GM18867 (cell line): Measurements from ENCODE around the gene FNIP1.
"Not testable (repeated sequence)": the region's sequence is repeated elsewhere in the genome, so short reads cannot be mapped to it uniquely, and the experiment has no call there.

Experiments used
- ATAC-seq: cut with Tn5 transposase; IDR thresholded peaks from one replicate; pipeline ENCODE4 v1.9.1; 2021; ENCODE audit warnings: mild to moderate bottlenecking, moderate library complexity; ENCODE audit not compliant: unreplicated experiment

The FNIP1 gene

GRCh38 chr5:131787736-131788135 lies 9.1 kb downstream of the FNIP1 start:
- ATAC-seq, result no peak

GRCh38 chr5:131786900-131787692 lies 9.7 kb downstream of the FNIP1 start:
- ATAC-seq, result no peak

- no peak for ATAC-seq
Measured at GRCh38 chr5:131786036-131786435, 10.8 kb downstream of the FNIP1 start.

- no peak for ATAC-seq
Measured at GRCh38 chr5:131783874-131784273, 12.9 kb downstream of the FNIP1 start.

GRCh38 chr5:131783357-131783756 lies 13.5 kb downstream of the FNIP1 start:
- no peak for ATAC-seq

GRCh38 chr5:131782717-131783116 lies 14.1 kb downstream of the FNIP1 start:
- no peak for ATAC-seq

- ATAC-seq, result not testable (repeated sequence)
Measured at GRCh38 chr5:131778141-131778540, 18.7 kb downstream of the FNIP1 start.

- no peak for ATAC-seq
Measured at GRCh38 chr5:131776450-131776849, 20.4 kb downstream of the FNIP1 start.

GRCh38 chr5:131774652-131775367 lies 22.0 kb downstream of the FNIP1 start:
- ATAC-seq, result no peak

- ATAC-seq, result no peak
Measured at GRCh38 chr5:131773805-131774204, 23.0 kb downstream of the FNIP1 start.

- ATAC-seq, result no peak
Measured at GRCh38 chr5:131771692-131772091, 25.1 kb downstream of the FNIP1 start.

- no peak for ATAC-seq
Measured at GRCh38 chr5:131769961-131770360, 26.9 kb downstream of the FNIP1 start.

GRCh38 chr5:131769336-131769735 lies 27.5 kb downstream of the FNIP1 start:
- no peak for ATAC-seq

- ATAC-seq, result no peak
Measured at GRCh38 chr5:131767891-131768290, 28.9 kb downstream of the FNIP1 start.

GRCh38 chr5:131766689-131767088 lies 30.1 kb downstream of the FNIP1 start:
- no peak for ATAC-seq

- ATAC-seq, result no peak
Measured at GRCh38 chr5:131765261-131765660, 31.6 kb downstream of the FNIP1 start.

GRCh38 chr5:131763968-131764367 lies 32.8 kb downstream of the FNIP1 start:
- no peak for ATAC-seq

GRCh38 chr5:131760793-131761192 lies 36.0 kb downstream of the FNIP1 start:
- ATAC-seq, result no peak

GRCh38 chr5:131759704-131760103 lies 37.1 kb downstream of the FNIP1 start:
- ATAC-seq, result no peak

GRCh38 chr5:131758520-131758900 lies 38.3 kb downstream of the FNIP1 start:
- ATAC-seq, result peak; percentile 64

GRCh38 chr5:131757830-131758519 lies 38.8 kb downstream of the FNIP1 start:
- ATAC-seq, result peak; percentile 59

- no peak for ATAC-seq
Measured at GRCh38 chr5:131756942-131757341, 39.9 kb downstream of the FNIP1 start.
